Sigmoid colon (tissue), 7 donors: ENCODE measurements around the gene SORCS2. TPM values are rescaled to one million over a fixed set of nuclear protein-coding genes. Genes with fewer than 3 reads are reported as not detected.

Source experiments
- DNase-seq: peaks from one replicate; pipeline ENCODE4 v3.0.0-alpha.2; 2019
- H3K27ac ChIP-seq, 4 donors: fragments of 200-600 bp; sonication (generic); one replicate each; pipeline ENCODE4 v1.5.1; 2016 to 2019; ENCODE audit warnings: mild to moderate bottlenecking in 1 of 4
- H3K27me3 ChIP-seq, 3 donors: fragments of 200-600 bp; sonication (generic); one replicate each; pipeline ENCODE4 v1.5.1; 2019; ENCODE audit warnings: mild to moderate bottlenecking in 1 of 3
- H3K36me3 ChIP-seq, 4 donors: fragments of 200-600 bp; sonication (generic); one replicate each; pipeline ENCODE4 v1.5.1; 2016 to 2019
- H3K4me1 ChIP-seq, 4 donors: fragments of 200-600 bp; sonication (generic); one replicate each; pipeline ENCODE4 v1.5.1; 2017 to 2019
- H3K4me3 ChIP-seq, 4 donors: fragments of 200-600 bp; sonication (generic); one replicate each; pipeline ENCODE4 v1.5.1; 2017 to 2019; ENCODE audit warnings: mild to moderate bottlenecking in 2 of 4, moderate library complexity in 1 of 4
- H3K9me3 ChIP-seq, 4 donors: fragments of 200-600 bp in 3 of 4; sonication (generic) in 3 of 4; one replicate each; pipeline versions ENCODE4 v1.5.1 to v1.6.1; 2013 to 2019
- CTCF ChIP-seq, 4 experiments: fragments of 450-650 bp in 3 of 4; fragments of 200-600 bp in 1 of 4; IDR thresholded peaks; one replicate each; pipeline ENCODE4 v1.5.1; 2016 to 2019; ENCODE audit warnings: antibody characterized with exemption in 4 of 4, mild to moderate bottlenecking in 3 of 4, moderate library complexity in 2 of 4
- EP300 ChIP-seq, 4 donors: sonication (generic); formaldehyde crosslinking; IDR thresholded peaks; one replicate each; pipeline ENCODE4 v1.6.1; 2017; ENCODE audit warnings: antibody characterized with exemption in 4 of 4
- POLR2A ChIP-seq, 2 donors: fragments of 450-650 bp; IDR thresholded peaks; one replicate each; pipeline ENCODE4 v1.6.1; 2016; ENCODE audit warnings: antibody characterized with exemption in 2 of 2, mild to moderate bottlenecking in 2 of 2, moderate library complexity in 2 of 2
- POLR2AphosphoS5 ChIP-seq, 4 donors: sonication (generic); formaldehyde crosslinking; IDR thresholded peaks; one replicate each; pipeline ENCODE4 v1.6.1; 2017; ENCODE audit warnings: antibody characterized with exemption in 4 of 4
- WGBS, 2 donors: extraction: QIAGEN DNeasy Blood & Tissue Kit; methylation state at CpG; one replicate each; pipeline ENCODE4 v1.1.7; 2013; 5-methylcytosine and 5-hydroxymethylcytosine counted together
- intact Hi-C: fragments of 100-400 bp; cut with DNase I; formaldehyde crosslinking; loops from one replicate; pipeline ENCODE4 v1.15.1; 2023
- polyA plus RNA-seq, 3 donors: library from polyadenylated mRNA; stranded (reverse); fragments of 200-250 nt; gene quantifications; one replicate each; pipeline ENCODE4 v1.2.3, GENCODE V29; 2013
- total RNA-seq, 4 donors: library from RNA; depleted of rRNA; stranded (reverse); fragments of >200 nt; gene quantifications; one replicate each; pipeline ENCODE4 v1.1.0, GENCODE V29; 2016
- donor health status: healthy with polysubstance abuse.
- donor health status: Bipolar disorder and iron deficiency.
- donor health status: healthy.

Gene SORCS2
- total and polyA plus RNA-seq, 7 donors: 1.8 to 6.4 (median 3.9) TPM; not detected in 2

- 52 to 78% methylated on average over 11 of the region's 11 CpGs for WGBS, 2 donors
- H3K4me1 ChIP-seq: peaks cover 0 to 6% (median 0%) of the 10 kb centered on the region in 4 donors
- no peak overlapping the region for H3K4me3 ChIP-seq
- intact Hi-C loops: no loop called here
- no peaks in the 10 kb centered on the region for H3K36me3 ChIP-seq
- no peak for TF ChIP-seq EP300 (IDR thresholded peaks at IDR 0.05)
- no peak for TF ChIP-seq POLR2A (IDR thresholded peaks at IDR 0.05)
- TF ChIP-seq POLR2AphosphoS5 (IDR thresholded peaks at IDR 0.05): no peak
- TF ChIP-seq CTCF (IDR thresholded peaks at IDR 0.05): no peak
- no peak overlapping the region for H3K27ac ChIP-seq
- no peaks in the 10 kb centered on the region for H3K27me3 ChIP-seq
- no peaks in the 10 kb centered on the region for H3K9me3 ChIP-seq
- DNase-seq: no peak
These were observed 429.1 kb downstream of the SORCS2 start for GRCh38 chr4:7621252-7622035.

DNA sequence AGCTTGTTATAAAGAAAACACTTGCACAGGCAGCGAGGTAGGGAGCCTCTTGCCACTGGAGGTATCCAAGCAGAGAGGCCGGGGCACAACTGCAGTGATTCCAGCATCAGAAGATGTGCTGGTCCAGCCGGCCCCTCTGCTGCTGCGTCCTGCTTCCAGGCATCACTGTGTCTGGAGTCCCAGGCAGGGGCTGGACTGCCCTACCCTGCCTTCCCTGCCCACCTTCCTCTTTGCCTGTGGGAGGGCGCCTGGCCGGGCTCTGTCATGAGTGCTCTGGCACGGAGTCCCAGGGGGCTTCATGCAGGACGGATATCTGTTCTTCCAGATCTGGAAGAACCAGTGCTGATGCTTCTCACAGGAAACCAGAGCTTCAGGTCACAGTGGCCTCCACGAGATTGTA is 430.0 kb downstream of the SORCS2 start:
- Histone ChIP-seq H3K9me3 (no peaks in the 10 kb centered on the region), H3K27ac (no peak overlapping the region), H3K36me3 (no peaks in the 10 kb centered on the region), H3K4me1 (peaks cover 0 to 6% (median 0%) of the 10 kb centered on the region in 4 donors), H3K4me3 (no peak overlapping the region), H3K27me3 (no peaks in the 10 kb centered on the region)
- intact Hi-C loops: no loop called here
- no peak for TF ChIP-seq EP300 (IDR thresholded peaks at IDR 0.05)
- TF ChIP-seq CTCF (IDR thresholded peaks at IDR 0.05): no peak
- no peak for TF ChIP-seq POLR2AphosphoS5 (IDR thresholded peaks at IDR 0.05)
- TF ChIP-seq POLR2A (IDR thresholded peaks at IDR 0.05): no peak
- 72 to 82% methylated on average over 9 of the region's 9 CpGs for WGBS, 2 donors
- DNase-seq: no peak

GRCh38 chr4:7623468-7623867 is 431.1 kb downstream of the SORCS2 start:
- intact Hi-C loops: no loop called here
- peaks cover 0 to 6% (median 0%) of the 10 kb centered on the region in 4 donors for H3K4me1 ChIP-seq
- no peak overlapping the region for H3K4me3 ChIP-seq
- H3K36me3 ChIP-seq: no peaks in the 10 kb centered on the region
- no peak overlapping the region for H3K27ac ChIP-seq
- WGBS, 2 donors: 81 to 85% methylated on average over 13 of the region's 13 CpGs
- DNase-seq: no peak
- H3K9me3 ChIP-seq: no peaks in the 10 kb centered on the region
- no peak for TF ChIP-seq POLR2AphosphoS5 (IDR thresholded peaks at IDR 0.05)
- no peak for TF ChIP-seq POLR2A (IDR thresholded peaks at IDR 0.05)
- TF ChIP-seq CTCF (IDR thresholded peaks at IDR 0.05): no peak
- TF ChIP-seq EP300 (IDR thresholded peaks at IDR 0.05): no peak
- no peaks in the 10 kb centered on the region for H3K27me3 ChIP-seq

DNA sequence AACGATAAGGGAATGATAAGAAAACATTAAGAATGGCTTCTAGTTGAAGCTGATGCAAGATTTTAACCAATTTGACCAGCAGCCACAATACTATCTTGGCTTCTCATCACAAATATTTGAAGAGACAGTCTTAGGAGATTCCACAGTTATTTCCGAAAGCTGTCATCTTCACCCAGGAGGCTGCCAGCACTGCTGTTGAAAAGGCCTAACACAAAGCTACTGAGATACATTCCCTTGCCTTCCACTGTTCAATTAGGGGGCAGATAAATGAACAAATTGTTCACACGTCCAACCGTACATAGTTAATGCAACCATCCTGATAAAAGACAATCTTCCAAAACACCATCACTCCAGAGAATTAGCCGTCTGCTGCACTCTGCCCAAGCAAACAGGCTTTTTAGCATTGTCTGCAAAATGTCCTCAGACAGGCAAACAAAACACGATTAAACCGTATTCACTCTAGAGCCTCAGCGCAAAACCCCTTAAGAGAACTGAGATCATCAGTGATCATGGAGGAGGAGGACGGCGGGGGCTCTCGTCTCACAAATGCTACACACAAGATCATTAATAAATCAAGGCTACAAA is 432.1 kb downstream of the SORCS2 start:
- no peak for TF ChIP-seq EP300 (IDR thresholded peaks at IDR 0.05)
- TF ChIP-seq CTCF (IDR thresholded peaks at IDR 0.05): no peak
- no peak for TF ChIP-seq POLR2A (IDR thresholded peaks at IDR 0.05)
- no peak for TF ChIP-seq POLR2AphosphoS5 (IDR thresholded peaks at IDR 0.05)
- H3K4me3 ChIP-seq: no peak overlapping the region
- no peaks in the 10 kb centered on the region for H3K27me3 ChIP-seq
- H3K4me1 ChIP-seq: peaks cover 0 to 6% (median 0%) of the 10 kb centered on the region in 4 donors
- H3K9me3 ChIP-seq: no peaks in the 10 kb centered on the region
- no peaks in the 10 kb centered on the region for H3K36me3 ChIP-seq
- intact Hi-C loops: no loop called here
- no peak overlapping the region for H3K27ac ChIP-seq
- 79% methylated on average over 11 of the region's 11 CpGs for WGBS, 2 donors
- DNase-seq: no peak
